Epidermal melanocyte (primary cell): ENCODE measurements around the gene UXS1.

Source experiments
- DNase-seq: peaks from one replicate; pipeline ENCODE4 v3.0.0; 2011; ENCODE audit warnings: low spot score; ENCODE audit not compliant: insufficient read length

The UXS1 gene

GRCh38 chr2:106054880-106055655 lies 139.0 kb downstream of the UXS1 start:
- DNase-seq: no peak

- DNase-seq: no peak
Measured at GRCh38 chr2:106054321-106054720, 139.8 kb downstream of the UXS1 start.

DNA sequence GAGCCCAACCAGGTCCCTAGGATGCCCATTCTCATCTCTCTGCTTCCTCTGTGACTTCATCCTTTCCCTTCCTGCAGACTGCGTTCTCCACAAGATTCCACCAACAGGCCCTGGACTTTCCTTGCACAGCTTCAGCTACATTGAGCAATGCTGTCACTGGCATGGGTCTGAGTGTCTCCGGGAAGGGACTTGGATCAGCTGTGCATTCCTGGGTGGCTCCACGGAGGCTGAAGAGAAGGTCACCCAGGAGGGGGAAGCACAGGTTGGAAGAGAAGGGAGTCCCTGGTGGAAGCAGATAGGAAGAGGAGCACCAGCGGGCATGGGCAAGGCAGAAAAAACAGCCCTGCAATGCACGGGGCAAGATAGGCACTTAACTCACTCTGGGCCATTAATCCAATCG lies 140.5 kb downstream of the UXS1 start:
- DNase-seq: no peak

DNA sequence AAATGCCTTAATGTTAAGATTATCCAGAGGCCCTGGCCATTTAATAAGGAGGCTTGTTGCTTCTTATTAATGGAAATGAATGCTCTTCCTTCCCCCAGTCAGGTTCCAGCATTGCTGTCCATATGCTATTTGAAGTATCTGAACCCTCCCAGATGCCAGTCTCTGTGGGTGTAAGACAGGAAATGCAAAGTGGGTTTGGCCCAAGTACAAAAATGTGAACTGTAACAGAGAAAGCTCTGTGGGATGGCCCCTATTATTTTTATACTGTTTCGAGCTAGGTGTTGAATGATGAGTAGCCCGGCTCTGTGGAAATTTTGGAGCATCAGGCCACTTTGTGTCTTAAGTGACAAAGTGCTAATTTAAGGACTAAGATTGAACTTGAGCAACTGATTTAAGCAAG lies 141.0 kb downstream of the UXS1 start:
- peak; percentile 77 for DNase-seq

GRCh38 chr2:106044859-106045258 lies 149.2 kb downstream of the UXS1 start:
- no peak for DNase-seq

- no peak for DNase-seq
Measured at GRCh38 chr2:106044021-106044420, 150.1 kb downstream of the UXS1 start.
